Large intestine (tissue), 3 donors: ENCODE results near the gene SGO2. TPM values are rescaled to one million over a fixed set of nuclear protein-coding genes. Genes with fewer than 3 reads are reported as not detected.
"Not testable (repeated sequence)": the region's sequence is repeated elsewhere in the genome, so short reads cannot be mapped to it uniquely, and the experiment has no call there.

Experiments used
- DNase-seq, 2 donors: peaks; one replicate each; pipeline versions ENCODE4 v3.0.0 to v3.0.0-alpha.2; 2013
- H3K27ac ChIP-seq: one replicate; pipeline ENCODE4 v1.5.1; 2013; ENCODE audit warnings: low read length
- H3K27me3 ChIP-seq: 2 replicates; pipeline ENCODE4 v1.6.1; 2013; ENCODE audit warnings: low read length; ENCODE audit not compliant: control insufficient read depth, insufficient read depth
- H3K36me3 ChIP-seq: 2 replicates; pipeline ENCODE4 v1.6.1; 2013; ENCODE audit warnings: low read length; ENCODE audit not compliant: control insufficient read depth, insufficient read depth
- H3K4me1 ChIP-seq: one replicate; pipeline ENCODE4 v1.6.1; 2013; ENCODE audit warnings: low read length; ENCODE audit not compliant: control insufficient read depth, insufficient read depth
- H3K4me3 ChIP-seq: one replicate; pipeline ENCODE4 v1.5.1; 2013; ENCODE audit warnings: low read length
- H3K9me3 ChIP-seq: one replicate; pipeline ENCODE4 v1.6.1; 2013; ENCODE audit warnings: mild to moderate bottlenecking, low read depth, low read length, moderate library complexity; ENCODE audit not compliant: control insufficient read depth
- WGBS: methylation state at CpG from one replicate; pipeline ENCODE4 v1.1.5; 2013; ENCODE audit warnings: low lambda C conversion rate; ENCODE audit not compliant: insufficient coverage; 5-methylcytosine and 5-hydroxymethylcytosine counted together
- polyA plus RNA-seq: library from polyadenylated mRNA; unstranded; fragments of 120-200 nt; gene quantifications from one replicate; pipeline ENCODE4 v1.2.1, GENCODE V29; 2013

SGO2 gene
- polyA plus RNA-seq, 1 donor: 7.8 TPM

DNA sequence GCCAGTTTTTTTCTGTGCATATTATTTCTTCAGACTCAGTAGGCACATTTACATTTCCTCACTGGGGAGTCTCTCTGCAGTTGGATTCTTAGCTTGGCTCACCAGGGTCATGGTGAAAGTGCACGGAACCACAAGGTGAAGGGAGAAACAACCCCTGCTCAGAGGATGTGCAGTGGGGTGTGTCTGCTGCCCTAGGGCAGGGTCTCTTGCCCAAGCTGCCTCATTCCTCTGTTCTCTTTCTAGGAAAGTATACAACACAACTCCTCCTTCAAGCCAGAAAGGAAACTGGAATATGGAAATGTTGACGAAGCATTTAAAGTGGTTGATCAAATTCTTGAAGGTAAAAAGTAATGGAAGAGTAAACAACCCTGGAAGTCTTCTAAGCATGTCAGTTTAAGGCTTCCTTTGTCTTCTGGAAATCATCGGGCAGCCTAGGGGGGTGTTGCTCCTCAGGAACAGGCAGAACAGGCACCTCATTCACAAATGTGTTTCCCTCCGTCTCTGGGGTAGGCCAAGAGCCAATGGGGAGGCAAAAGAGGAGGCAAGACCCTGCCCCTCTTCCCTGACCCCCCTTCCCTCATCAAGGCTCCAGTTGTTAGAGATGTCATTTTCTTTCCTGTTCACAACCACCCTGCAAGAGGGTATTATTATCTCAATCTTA lies 101.2 kb downstream of the SGO2 start:
- no peak for DNase-seq
- Histone ChIP-seq H3K27me3 (no peaks in the 10 kb centered on the region), H3K36me3 (no peaks in the 10 kb centered on the region), H3K9me3 (no peaks in the 10 kb centered on the region), H3K4me1 (no peaks in the 10 kb centered on the region), H3K27ac (no peak overlapping the region), H3K4me3 (no peak overlapping the region)
- WGBS: no CpG with 5 or more reads among the region's 4 CpGs

GRCh38 chr2:200628461-200628860 lies 102.5 kb downstream of the SGO2 start:
- DNase-seq, H3K4me3 ChIP-seq, H3K4me1 ChIP-seq, H3K27ac ChIP-seq, H3K9me3 ChIP-seq, H3K27me3 ChIP-seq, H3K36me3 ChIP-seq: not testable (repeated sequence)
- WGBS: no CpG with 5 or more reads among the region's 4 CpGs

DNA sequence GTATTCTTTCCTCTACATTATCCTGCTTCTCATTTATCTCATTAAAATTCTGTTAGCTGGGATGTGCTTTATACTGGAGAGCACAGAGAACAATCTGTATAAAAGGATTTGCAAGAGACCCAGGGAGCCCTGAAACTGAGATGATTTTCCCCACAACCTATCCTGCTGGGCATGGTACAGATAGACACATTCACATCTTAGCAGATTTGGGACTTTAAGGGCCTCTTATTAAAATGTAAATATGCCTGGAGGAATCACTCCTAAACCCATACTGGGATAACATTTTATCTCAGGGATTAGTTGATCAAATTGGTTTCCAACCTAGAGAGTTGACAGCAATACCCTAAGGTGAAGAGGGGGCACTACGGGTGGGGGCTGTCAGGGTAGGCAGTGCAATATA lies 105.3 kb downstream of the SGO2 start:
- Histone ChIP-seq H3K36me3 (no peaks in the 10 kb centered on the region), H3K27ac (no peak overlapping the region), H3K27me3 (no peaks in the 10 kb centered on the region), H3K9me3 (peaks cover 3% of the 10 kb centered on the region), H3K4me3 (no peak overlapping the region), H3K4me1 (no peaks in the 10 kb centered on the region)
- WGBS: no CpG with 5 or more reads among the region's 1 CpG
- no peak for DNase-seq

Other genes with a start within 250 kb of the SGO2 start
- gene SPATS2L, start 219.5 kb upstream of the SGO2 start, polyA plus RNA-seq: 105 TPM
- 13.3 TPM for gene KCTD18, start 16.1 kb upstream of the SGO2 start, polyA plus RNA-seq
- gene AOX1, start 59.8 kb downstream of the SGO2 start, polyA plus RNA-seq: 6.4 TPM